A549 (cell line): ENCODE measurements around the gene ARHGDIG.

Experiments used
- CTCF ChIP-seq: fragments of >200 bp; sonication (Bioruptor Twin); formaldehyde crosslinking; IDR thresholded peaks from 3 replicates; pipeline ENCODE4 v1.5.1; 2016
- EP300 ChIP-seq, 2 experiments: fragments of >200 bp; sonication (Bioruptor Twin); formaldehyde crosslinking; IDR thresholded peaks; 2 replicates in 1 of 2; 3 replicates in 1 of 2; pipeline ENCODE4 v1.6.1; 2016 to 2017
- HDAC2 ChIP-seq: fragments of 200-600 bp; sonication (generic); IDR thresholded peaks from 2 replicates; pipeline ENCODE4 v1.6.1; 2016
- JUN ChIP-seq, 2 experiments: fragments of >200 bp; sonication (Bioruptor Twin); formaldehyde crosslinking; IDR thresholded peaks; 2 replicates in 1 of 2; 3 replicates in 1 of 2; pipeline ENCODE4 v1.6.1; 2016 to 2017
- KDM1A ChIP-seq: fragments of 200-600 bp; sonication (generic); IDR thresholded peaks from 2 replicates; pipeline ENCODE4 v1.6.1; 2016; ENCODE audit warnings: low read depth, mild to moderate bottlenecking
- MAX ChIP-seq: IDR thresholded peaks from 2 replicates; pipeline ENCODE4 v1.6.1; 2012
- MAZ ChIP-seq: fragments of 150-350 bp; IDR thresholded peaks from 2 replicates; pipeline ENCODE4 v1.6.1; 2014; ENCODE audit warnings: antibody characterized with exemption, low read depth, low read length, borderline replicate concordance
- POLR2A ChIP-seq: IDR thresholded peaks from 2 replicates; pipeline ENCODE4 v1.6.1; 2012; ENCODE audit warnings: mild to moderate bottlenecking, low read length
- RAD21 ChIP-seq, 2 experiments: fragments of >200 bp in 1 of 2; sonication (Bioruptor Twin) in 1 of 2; formaldehyde crosslinking in 1 of 2; IDR thresholded peaks in 1 of 2; conservative IDR thresholded peaks in 1 of 2; 2 replicates in 1 of 2; 3 replicates in 1 of 2; pipeline ENCODE4 v1.6.1; 2012 to 2018; ENCODE audit warnings: inconsistent platforms in 1 of 2
- RCOR1 ChIP-seq: fragments of 150-350 bp; IDR thresholded peaks from 2 replicates; pipeline ENCODE4 v1.6.1; 2014; ENCODE audit warnings: antibody characterized with exemption, low read length, low read depth
- USF2 ChIP-seq: fragments of 450-650 bp; IDR thresholded peaks from 2 replicates; pipeline ENCODE4 v1.6.1; 2014; ENCODE audit warnings: antibody characterized with exemption
- ZFP36 ChIP-seq: fragments of 450-650 bp; IDR thresholded peaks from 2 replicates; pipeline ENCODE4 v1.6.1; 2014; ENCODE audit warnings: borderline replicate concordance; ENCODE audit not compliant: partially characterized antibody

GRCh38 chr16:281660-282255 is 1.4 kb downstream of the ARHGDIG start:
- TF ChIP-seq EP300 (IDR thresholded peaks at IDR 0.05) (no peak), POLR2A (no peak), CTCF (no peak), USF2 (no peak), ZFP36 (no peak), MAX (no peak), RAD21 (conservative IDR thresholded peaks at IDR 0.05 in 1 of 2, IDR thresholded peaks at IDR 0.05 in 1 of 2) (no peak), HDAC2 (no peak), RCOR1 (no peak), JUN (IDR thresholded peaks at IDR 0.05) (no peak), MAZ (no peak), KDM1A (no peak)
